NCI-H1048 (cell line): ENCODE results near the gene XRRA1.
"Not testable (repeated sequence)": the region's sequence is repeated elsewhere in the genome, so short reads cannot be mapped to it uniquely, and the experiment has no call there.

Experiments
- DNase-seq: peaks from one replicate; lab custom pipeline; 2025; lab: John Stamatoyannopoulos, UW

The XRRA1 gene, protein sequence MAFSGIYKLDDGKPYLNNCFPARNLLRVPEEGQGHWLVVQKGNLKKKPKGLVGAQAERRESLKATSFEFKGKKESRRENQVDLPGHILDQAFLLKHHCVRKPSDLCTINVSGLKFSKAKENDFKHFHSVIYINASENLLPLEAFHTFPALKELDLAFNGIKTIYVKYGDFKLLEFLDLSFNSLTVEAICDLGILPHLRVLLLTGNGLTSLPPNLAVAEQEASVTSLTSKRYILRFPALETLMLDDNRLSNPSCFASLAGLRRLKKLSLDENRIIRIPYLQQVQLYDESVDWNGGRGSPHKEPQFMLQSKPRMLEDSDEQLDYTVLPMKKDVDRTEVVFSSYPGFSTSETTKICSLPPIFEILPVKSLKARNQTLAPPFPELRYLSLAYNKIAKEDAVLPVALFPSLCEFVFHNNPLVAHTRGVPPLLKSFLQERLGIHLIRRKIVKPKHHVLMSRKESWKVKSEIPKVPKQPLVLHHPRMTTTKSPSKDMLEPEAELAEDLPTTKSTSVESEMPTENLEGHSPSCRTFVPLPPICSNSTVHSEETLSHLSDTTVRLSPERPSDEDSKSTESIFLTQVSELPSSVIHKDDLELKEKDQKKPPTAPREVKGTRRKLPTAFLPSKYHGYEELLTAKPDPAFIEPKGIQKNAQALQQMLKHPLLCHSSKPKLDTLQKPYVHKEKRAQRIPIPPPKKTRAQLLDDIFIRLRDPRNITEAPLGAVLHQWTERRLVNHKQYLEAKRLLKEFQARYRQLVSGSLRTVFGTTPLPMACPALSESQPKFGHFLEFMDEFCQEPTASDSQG

GRCh38 chr11:74948898-74949752, at the start of gene XRRA1, which contains the start of gene SPCS2:
Gene XRRA1 (minus strand): TSS chr11:74949091. CDS start chr11:74940878, 8,213 bp downstream.
Gene SPCS2 (plus strand): TSS chr11:74949266. CDS start chr11:74949286, 20 bp downstream.
- peak; percentile 90 for DNase-seq

DNA sequence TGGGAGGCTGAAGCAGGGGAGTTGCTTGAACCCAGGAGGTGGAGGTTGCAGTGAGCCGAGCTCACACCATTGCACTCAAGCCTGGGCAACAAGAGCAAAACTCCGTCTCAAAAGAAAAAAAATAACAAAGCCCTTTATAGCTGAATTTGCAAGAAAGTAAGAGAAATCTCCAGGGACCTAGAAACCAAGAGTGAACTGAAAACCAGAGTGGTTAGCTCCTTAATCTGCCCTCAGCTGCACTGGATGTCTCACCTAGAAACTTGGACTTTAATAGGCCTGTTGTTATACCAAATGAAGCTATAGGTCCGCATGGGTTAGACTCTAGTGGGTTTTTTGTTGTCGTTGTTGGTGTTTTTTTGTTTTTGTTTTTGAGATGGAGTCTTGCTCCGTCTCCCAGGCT, 44.0 kb upstream of the XRRA1 start:
- DNase-seq: no peak

DNA sequence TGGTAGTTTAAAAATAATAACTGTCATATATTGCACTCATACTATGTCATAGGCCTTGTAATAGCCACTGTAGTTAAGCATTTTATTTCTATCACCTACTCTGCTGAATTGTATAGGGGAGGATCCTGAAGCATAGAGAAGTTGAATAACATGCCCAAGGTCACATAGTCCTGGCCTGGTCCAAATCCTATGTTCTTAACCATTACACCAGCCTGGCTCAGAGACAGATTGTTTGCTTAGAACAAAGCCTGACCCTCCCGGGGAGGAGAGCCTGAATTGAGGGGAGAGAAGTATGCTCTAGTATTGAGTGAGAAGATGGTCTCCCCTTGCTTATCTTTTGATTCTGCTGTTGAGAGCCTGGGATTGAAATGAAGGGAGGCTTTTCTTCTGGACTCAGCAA, 42.0 kb upstream of the XRRA1 start:
- DNase-seq: no peak

DNA sequence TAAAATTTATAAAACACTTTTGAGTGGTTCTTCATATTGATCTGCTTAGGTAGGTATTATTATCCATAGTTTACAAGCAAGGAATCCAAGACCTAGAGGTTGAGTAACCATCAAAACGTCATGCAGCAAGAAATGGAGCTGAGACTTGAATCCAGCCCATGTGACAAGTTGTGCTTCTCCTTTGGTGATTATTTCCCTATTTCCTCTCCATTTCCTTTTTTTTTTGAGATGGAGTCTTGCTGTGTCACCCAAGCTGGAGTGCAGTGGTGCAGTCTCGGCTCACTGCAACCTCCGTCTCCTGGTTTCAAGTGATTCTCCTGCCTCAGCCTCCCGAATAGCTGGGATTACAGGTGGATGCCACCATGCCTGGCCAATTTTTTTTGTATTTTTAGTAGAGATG, 41.3 kb upstream of the XRRA1 start:
- not testable (repeated sequence) for DNase-seq

GRCh38 chr11:74989260-74989638, 40.4 kb upstream of the XRRA1 start:
- no peak for DNase-seq

DNA sequence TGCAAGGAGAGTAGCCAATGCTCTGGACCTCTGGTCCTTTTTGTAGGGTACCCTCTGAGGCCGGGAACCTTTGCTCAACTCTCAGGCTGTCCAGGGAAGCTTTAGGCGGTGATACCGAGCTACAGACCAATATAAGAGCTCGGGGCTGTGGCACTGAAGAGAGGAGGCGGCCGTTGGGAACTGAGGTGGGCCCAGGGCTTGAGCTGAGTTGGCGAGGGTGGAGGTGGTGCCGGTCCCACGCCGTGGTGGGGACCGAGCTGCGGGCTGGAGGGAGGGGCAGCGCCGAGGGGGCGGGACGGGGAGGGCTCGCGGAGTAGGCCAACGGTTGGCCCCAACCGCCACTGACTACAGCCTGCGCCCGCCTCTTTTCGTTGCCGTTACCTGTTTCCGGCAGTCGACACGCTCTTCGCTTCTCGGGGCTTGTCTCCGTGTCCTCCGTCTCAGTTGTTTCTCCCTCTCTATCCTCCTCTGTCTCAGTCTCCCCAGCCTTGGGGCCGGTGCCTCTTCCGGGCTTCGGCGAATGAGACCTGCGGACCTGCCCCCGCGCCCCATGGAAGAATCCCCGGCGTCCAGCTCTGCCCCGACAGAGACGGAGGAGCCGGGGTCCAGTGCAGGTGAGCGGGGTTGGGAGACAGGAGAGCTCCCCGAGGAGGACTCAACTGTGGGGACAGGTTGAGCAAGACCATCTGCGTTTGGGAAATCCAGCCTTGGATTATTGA, 39.8 kb upstream of the XRRA1 start, which contains the start of gene NEU3:
Gene NEU3, plus strand, starts transcription at position 393 of the 719 bp plus-strand sequence. Its CDS starts 128 bp downstream, at position 521.
- peak; percentile 55 for DNase-seq

DNA sequence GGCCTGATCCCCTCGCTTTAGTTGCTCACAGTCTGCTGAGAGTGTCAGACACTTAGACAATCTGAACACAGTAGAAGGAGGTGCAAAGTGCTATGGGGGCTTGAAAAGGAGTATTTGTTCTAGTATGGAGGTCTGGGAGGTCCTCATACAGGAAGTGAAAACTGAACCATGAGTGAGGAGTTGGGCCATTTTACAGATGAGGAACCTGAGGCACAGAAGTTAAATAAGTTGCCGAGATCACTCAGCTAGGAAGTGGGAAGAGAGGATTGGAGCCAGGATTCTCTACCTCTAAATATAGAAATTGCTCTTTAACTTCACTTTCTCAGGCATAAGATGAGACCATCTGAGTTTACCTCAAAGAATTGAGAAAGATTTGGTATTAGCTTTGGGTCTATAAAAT, 35.8 kb upstream of the XRRA1 start:
- DNase-seq: no peak

DNA sequence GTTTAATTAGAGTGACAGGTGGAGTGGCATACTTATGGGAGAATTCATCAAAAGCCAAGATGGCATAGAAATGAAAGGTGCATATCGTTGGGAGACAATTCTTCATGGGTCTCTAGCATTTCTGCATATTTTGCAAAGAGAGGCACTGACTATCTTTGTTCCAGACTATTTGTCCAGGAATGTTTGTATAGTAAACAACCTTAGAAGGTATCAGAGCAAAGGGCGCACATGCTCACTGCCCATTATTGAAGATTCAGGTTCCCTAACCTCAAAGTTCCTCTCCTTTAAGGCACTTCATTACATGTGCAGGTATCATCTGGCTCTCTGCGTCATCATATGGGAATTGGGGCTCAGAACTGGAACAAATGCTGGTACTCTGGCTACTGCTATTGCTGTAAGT, 35.2 kb upstream of the XRRA1 start:
- no peak for DNase-seq

DNA sequence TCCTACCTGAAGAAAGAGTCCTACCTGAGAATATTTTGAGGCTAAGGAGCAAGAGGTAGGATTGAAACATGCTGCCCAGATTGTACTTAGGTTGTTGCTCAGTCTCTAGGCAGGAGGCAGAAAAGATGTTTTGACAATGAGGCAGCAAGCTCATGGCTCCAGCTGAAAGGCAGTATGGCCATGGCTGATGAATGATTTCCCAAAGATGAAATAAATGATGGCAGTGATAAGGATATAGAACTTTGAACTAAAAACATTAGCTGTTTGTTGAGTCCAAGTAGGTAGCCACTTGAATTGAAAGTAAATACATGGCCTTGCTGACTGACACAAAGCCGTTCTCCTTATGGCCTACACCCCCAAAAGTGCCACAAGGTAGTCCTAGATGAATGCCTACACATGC, 33.0 kb upstream of the XRRA1 start:
- DNase-seq: no peak

GRCh38 chr11:74980634-74981033, 31.7 kb upstream of the XRRA1 start:
- DNase-seq: no peak

GRCh38 chr11:74978041-74978440, 29.1 kb upstream of the XRRA1 start:
- DNase-seq: no peak

DNA sequence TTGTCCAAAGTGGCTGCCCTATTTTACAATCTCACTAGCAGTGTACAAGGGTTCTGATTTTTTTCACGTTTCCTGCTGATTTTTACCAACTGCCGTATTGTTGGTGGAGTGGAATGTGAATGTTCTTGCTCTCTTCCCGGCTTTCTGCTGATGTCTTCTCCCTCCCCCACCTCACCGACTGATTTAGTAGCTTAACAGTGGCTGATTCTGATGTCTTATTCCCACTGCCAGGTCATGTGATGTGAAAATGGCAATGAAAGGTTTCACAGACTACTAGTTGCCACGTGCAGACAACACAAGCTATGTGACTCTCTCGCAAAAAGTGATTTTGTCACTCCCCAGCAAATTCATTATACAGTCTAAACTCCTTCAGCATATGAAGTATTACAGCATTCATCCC, 22.5 kb upstream of the XRRA1 start:
- no peak for DNase-seq

DNA sequence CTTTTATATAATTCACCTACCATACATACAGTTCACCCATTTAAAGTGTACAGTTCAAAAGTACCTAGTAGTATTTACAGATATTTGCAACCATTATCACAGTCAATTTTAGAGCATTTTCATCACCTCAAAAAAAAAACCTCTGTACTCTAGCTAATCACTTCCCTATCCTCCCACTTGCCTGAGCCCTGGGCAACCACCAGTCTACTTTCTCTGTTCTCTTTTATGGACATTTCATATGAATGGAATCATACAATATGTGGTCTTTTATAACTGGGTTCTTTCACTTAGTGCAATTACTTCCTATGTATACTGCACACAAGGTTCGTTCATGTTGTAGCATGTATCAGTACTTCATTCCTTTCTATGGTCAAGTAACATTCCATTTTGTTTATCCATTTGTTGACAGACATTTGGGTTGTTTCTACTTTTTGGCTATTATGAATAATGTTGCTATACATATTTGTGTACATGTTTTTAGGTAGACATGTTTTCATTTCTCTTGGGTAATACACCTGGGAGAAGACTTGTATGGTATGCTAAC, 22.0 kb upstream of the XRRA1 start:
- no peak for DNase-seq

DNA sequence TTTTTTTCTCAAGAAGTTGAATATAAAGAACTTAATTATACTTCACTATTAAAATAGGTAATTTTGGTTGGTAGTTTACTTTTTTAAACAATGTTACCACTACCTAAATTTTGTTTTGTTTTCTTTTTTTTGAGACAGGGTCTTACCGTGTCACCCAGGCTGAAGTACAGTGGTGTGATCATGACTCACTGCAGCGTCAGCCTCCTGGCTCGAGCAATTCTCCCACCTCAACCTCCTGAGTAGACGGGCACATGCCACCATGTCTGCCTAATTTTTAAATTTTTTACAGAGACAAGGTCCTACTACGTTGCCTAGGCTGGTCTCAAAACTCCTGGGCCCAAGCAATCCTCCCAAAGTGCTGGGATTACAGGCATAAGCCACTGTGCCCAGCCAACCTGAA, 17.8 kb upstream of the XRRA1 start:
- DNase-seq: no peak

DNA sequence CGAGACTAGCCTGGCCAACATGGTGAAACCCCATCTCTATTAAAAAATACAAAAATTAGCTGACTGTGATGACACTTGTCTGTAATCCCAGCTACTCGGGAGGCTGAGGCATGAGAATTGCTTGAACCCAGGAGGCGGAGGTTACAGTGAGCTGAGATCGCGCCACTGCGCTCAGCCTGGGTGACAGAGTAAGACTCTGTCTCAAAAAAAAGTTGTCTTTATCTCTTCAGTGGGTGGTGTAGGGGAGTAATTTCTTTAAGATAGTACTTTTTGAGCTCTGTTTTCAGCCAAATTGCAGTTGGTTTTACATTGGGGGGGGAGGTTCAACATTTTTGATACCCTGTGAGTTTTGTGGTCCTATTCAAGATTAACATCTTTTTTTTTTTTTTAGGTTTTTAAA, 11.2 kb upstream of the XRRA1 start:
- DNase-seq: not testable (repeated sequence)

GRCh38 chr11:74957937-74958629, 9.2 kb upstream of the XRRA1 start:
- no peak for DNase-seq

DNA sequence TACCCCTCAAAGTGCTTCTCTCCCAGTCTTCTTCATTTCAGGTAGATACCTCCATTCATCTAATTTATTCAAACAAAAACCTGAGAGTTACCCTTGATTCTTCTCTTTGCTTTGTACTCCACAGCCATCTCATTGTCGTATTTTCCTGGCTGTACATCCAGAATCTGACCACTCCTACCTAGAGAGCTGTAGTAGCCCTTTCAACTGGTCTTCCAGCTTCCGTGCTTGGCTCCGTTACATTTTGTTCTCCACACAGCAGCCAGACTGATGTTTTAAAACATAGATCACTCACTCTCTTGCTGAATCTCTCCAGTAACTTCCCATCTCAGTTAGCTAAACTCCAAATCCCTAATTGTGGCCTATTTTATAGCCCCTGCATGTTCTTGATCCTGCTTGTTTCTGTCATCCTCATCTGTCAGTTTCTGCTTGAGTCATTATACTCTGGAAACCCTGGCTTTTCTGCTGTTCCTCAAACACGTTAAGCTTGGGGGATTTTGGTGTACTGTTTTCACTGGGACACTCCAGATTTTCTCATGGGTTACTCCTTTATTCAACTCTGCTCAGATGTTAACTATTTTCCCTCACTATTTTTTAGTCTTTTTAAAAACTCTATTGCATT, 7.6 kb upstream of the XRRA1 start:
- DNase-seq: no peak

DNA sequence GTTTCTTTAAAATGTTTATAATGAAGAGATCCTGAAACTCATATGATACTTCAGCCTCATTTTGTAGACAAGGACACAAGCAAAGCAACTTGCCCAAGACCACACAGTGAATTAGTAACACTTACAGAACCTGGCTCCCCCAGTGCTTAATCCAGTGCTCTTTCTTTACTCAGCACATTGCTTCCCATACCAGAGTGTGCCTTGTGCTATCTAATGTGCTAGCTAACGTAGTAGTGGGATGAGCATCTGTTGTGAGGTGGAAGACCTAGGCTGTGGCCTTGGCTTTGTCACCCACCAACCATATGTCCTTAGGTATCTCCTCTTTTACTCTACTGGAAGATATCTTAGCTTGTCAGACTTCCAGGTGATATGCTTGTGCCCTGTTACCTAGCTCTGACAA, 5.3 kb upstream of the XRRA1 start:
- DNase-seq: no peak

DNA sequence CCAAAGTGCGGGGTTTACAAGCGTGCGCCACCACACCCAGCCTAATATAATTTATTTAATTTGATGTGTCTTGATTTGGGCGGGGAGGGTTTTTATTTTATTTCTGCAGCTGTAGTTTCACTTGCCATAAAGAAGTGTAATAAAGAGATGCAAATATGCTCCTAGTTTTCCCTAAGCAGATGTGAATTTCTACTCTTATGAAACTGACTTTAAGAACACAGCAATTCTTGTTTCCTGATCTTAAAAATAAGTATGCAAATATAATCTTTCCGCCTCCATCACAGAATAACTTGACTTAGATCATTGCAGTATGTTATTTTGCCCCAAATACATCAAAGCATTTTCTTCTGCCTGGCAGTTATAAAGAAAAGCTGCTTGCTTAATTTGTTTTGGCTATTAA, 4.6 kb upstream of the XRRA1 start:
- no peak for DNase-seq

GRCh38 chr11:74952752-74953151, 3.9 kb upstream of the XRRA1 start:
- no peak for DNase-seq
